Uterus (tissue), 4 donors: ENCODE measurements around the gene MAEA. TPM values are rescaled to one million over a fixed set of nuclear protein-coding genes. Genes with fewer than 3 reads are reported as not detected.
A peak's percentile ranks its signal among the peaks of the same experiment; 100 is the strongest.

ENCODE experiments used
- DNase-seq, 2 donors: peaks; one replicate each; pipeline ENCODE4 v3.0.0-alpha.2; 2019 to 2020
- H3K27ac ChIP-seq, 2 donors: fragments of 200-600 bp; sonication (generic); 1 replicate in 1 of 2; 2 replicates in 1 of 2; pipeline ENCODE4 v1.5.1; 2016 to 2018
- H3K27me3 ChIP-seq, 2 donors: fragments of 200-600 bp; sonication (generic); one replicate each; pipeline ENCODE4 v1.5.1; 2018 to 2019; ENCODE audit warnings: control low read depth in 1 of 2
- H3K36me3 ChIP-seq, 2 donors: fragments of 200-600 bp; sonication (generic); one replicate each; pipeline ENCODE4 v1.5.1; 2019; ENCODE audit warnings: control low read depth in 1 of 2
- H3K4me1 ChIP-seq, 2 donors: fragments of 200-600 bp; sonication (generic); one replicate each; pipeline ENCODE4 v1.5.1; 2018 to 2019; ENCODE audit warnings: control low read depth in 1 of 2
- H3K4me3 ChIP-seq, 2 donors: fragments of 200-600 bp; sonication (generic); 1 replicate in 1 of 2; 2 replicates in 1 of 2; pipeline ENCODE4 v1.5.1; 2018 to 2019; ENCODE audit warnings: mild to moderate bottlenecking in 1 of 2
- H3K9me3 ChIP-seq, 2 donors: fragments of 200-600 bp; sonication (generic); one replicate each; pipeline ENCODE4 v1.5.1; 2019; ENCODE audit warnings: control low read depth in 1 of 2
- POLR2A ChIP-seq, 2 donors: fragments of 450-650 bp; IDR thresholded peaks; one replicate each; pipeline ENCODE4 v1.6.1; 2016; ENCODE audit warnings: antibody characterized with exemption in 2 of 2, mild to moderate bottlenecking in 1 of 2, moderate library complexity in 1 of 2
- intact Hi-C: fragments of 100-400 bp; cut with DNase I; formaldehyde crosslinking; loops from one replicate; pipeline ENCODE4 v1.15.1; 2023; ENCODE audit warnings: low total_unique reads
- total RNA-seq, 4 donors: library from RNA; depleted of rRNA in 3 of 4; stranded (reverse); fragments of >200 nt in 3 of 4; gene quantifications; one replicate each; pipeline versions ENCODE4 v1.1.0 to v1.2.4, GENCODE V29; 2014 to 2023
- TF ChIP-seq, protein P1 (sequence below), 4 experiments: fragments of 200-600 bp in 2 of 4; fragments of 450-650 bp in 2 of 4; sonication (generic) in 2 of 4; IDR thresholded peaks; one replicate each; pipeline ENCODE4 v1.5.1; 2016 to 2019; ENCODE audit warnings: antibody characterized with exemption in 4 of 4, mild to moderate bottlenecking in 2 of 4, moderate library complexity in 1 of 4
- donor health status: DM: yes; HTN: yes; CAD: no.

MAEA gene
- total RNA-seq, 4 donors from 2014 or later = 32.3 to 70.7 (median 67.8) TPM

DNA sequence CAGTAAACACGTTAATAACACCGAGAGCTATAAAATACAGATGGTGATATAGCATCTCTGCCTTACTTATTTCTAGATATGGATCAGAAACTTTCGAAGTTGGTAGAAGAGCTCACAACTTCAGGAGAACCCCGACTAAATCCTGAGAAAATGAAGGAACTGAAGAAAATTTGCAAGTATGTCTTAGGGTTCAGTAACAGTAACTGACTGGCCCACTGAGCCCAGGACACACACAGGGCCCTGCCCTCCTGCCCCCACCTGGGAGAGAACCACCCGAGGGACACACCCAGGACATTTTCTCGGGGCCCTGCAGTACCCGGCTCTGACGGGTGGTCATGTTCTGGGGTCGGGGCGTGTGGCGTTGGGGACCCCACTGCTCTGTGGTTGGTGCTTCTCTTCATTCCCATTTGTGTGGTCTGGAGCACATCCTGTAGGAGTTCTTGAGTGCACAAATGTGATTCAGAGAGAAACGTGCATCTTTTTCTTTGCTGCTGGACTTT, 58.4 kb downstream of the MAEA start:
- Histone ChIP-seq H3K9me3 (no peaks in the 10 kb centered on the region), H3K27me3 (no peaks in the 10 kb centered on the region), H3K36me3 (no peaks in the 10 kb centered on the region), H3K27ac (peak overlapping the region; percentile 94 to 100), H3K4me3 (peak overlapping the region; percentile 66 to 95), H3K4me1 (peaks cover 0 to 9% of the 10 kb centered on the region in 2 donors)
- DNase-seq = no peak
- TF ChIP-seq, protein P1, sequence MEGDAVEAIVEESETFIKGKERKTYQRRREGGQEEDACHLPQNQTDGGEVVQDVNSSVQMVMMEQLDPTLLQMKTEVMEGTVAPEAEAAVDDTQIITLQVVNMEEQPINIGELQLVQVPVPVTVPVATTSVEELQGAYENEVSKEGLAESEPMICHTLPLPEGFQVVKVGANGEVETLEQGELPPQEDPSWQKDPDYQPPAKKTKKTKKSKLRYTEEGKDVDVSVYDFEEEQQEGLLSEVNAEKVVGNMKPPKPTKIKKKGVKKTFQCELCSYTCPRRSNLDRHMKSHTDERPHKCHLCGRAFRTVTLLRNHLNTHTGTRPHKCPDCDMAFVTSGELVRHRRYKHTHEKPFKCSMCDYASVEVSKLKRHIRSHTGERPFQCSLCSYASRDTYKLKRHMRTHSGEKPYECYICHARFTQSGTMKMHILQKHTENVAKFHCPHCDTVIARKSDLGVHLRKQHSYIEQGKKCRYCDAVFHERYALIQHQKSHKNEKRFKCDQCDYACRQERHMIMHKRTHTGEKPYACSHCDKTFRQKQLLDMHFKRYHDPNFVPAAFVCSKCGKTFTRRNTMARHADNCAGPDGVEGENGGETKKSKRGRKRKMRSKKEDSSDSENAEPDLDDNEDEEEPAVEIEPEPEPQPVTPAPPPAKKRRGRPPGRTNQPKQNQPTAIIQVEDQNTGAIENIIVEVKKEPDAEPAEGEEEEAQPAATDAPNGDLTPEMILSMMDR (IDR thresholded peaks at IDR 0.05) = no peak
- TF ChIP-seq POLR2A (IDR thresholded peaks at IDR 0.05) = no peak
- intact Hi-C loops = loop anchor here (5.0 kb wide), 1 partner anchor 101 kb away; the partner anchor contains the start of gene CTBP1

DNA sequence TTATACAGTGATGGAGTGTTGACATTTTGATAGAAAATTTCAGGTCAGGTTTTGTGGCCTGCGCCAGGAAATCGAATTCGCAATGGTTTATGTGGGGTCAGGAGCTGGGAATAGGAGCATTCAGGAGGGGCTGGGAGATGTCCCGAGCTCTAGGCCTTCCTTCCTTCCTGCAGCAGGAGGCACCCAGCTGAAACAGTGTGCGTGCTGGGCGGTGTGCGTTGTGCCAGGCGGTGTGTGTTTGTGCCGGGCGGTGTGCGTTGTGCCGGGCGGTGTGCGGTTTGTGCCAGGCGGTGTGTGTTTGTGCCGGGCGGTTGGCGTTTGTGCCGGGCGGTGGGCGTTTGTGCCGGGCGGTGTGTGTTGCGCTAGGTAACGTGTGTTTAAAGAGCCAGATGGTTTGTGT, 59.1 kb downstream of the MAEA start:
- no peak overlapping the region for H3K4me3 ChIP-seq
- no peak for DNase-seq
- H3K36me3 ChIP-seq = no peaks in the 10 kb centered on the region
- H3K27ac ChIP-seq = peak overlapping the region in 1 of 2 donors; percentile 100
- H3K27me3 ChIP-seq = no peaks in the 10 kb centered on the region
- intact Hi-C loops = loop anchor here (5.0 kb wide), 1 partner anchor 101 kb away; the partner anchor contains the start of gene CTBP1
- no peaks in the 10 kb centered on the region for H3K9me3 ChIP-seq
- peaks cover 0 to 9% of the 10 kb centered on the region in 2 donors for H3K4me1 ChIP-seq
- no peak for TF ChIP-seq POLR2A (IDR thresholded peaks at IDR 0.05)
- TF ChIP-seq, protein P1 (IDR thresholded peaks at IDR 0.05) = no peak

DNA sequence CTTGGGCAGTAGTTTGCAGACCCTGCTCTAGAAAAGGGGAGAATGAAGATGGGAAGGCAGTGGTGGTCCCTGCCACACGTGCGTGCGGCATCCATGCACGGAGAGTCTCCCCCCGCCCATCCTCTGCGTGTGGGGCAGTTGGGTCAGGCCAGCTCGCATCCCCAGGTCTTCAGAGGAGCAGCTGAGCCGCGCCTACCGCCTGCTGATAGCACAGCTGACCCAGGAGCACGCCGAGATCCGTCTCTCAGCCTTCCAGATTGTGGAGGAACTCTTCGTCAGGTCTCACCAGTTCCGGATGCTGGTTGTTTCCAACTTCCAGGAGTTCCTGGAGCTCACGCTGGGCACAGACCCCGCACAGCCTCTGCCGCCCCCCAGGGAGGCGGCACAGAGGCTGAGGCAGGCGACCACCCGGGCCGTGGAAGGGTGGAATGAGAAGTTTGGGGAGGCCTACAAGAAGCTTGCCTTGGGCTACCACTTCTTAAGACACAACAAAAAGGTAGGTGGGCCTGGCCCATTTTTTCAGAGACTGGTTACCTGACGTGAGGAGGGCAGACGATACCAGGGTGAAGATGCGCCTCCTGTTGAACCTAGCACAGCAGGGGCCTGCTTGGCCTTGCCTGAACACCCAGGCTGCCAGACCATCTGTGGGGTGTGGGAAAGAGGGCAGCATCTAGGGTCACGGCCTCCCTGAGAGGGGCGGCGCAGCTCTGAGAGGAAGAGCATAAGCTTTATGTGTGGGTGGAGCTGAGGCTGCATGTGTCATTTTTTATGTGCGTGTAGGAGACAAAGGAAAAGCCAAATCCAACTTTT, 59.9 kb downstream of the MAEA start:
- Histone ChIP-seq H3K4me1 (peaks cover 0 to 9% of the 10 kb centered on the region in 2 donors), H3K9me3 (no peaks in the 10 kb centered on the region), H3K27me3 (no peaks in the 10 kb centered on the region), H3K36me3 (no peaks in the 10 kb centered on the region), H3K4me3 (no peak overlapping the region), H3K27ac (no peak overlapping the region)
- intact Hi-C loops = loop anchor here (5.0 kb wide), 1 partner anchor 102 kb away; the partner anchor contains the start of gene CTBP1
- no peak for TF ChIP-seq POLR2A (IDR thresholded peaks at IDR 0.05)
- TF ChIP-seq, protein P1 (IDR thresholded peaks at IDR 0.05) = no peak
- no peak for DNase-seq

DNA sequence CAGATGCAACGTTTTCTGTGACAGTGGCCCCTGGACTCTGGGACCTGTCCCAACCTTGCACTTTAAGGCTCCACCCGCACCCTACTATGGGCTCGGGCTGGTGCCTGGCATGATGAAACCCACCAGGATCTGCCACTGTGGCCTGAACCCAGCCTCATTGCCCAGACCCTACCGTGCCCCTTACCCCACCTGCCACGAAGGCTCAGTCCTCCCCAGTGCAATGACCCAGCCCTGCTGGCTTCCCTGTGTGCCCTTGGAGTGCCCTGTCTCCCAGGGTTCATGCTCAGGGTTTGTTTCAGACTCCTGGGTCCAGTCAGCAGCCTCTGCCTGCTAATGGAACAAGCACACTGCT, 60.5 kb downstream of the MAEA start:
- Histone ChIP-seq H3K36me3 (no peaks in the 10 kb centered on the region), H3K27ac (no peak overlapping the region), H3K27me3 (no peaks in the 10 kb centered on the region), H3K4me1 (peaks cover 0 to 9% of the 10 kb centered on the region in 2 donors), H3K9me3 (no peaks in the 10 kb centered on the region), H3K4me3 (no peak overlapping the region)
- TF ChIP-seq, protein P1 (IDR thresholded peaks at IDR 0.05) = no peak
- no peak for TF ChIP-seq POLR2A (IDR thresholded peaks at IDR 0.05)
- intact Hi-C loops = no loop called here
- no peak for DNase-seq
